Body of pancreas (tissue), 4 donors: ENCODE data around the gene BRD3.
"Not testable (repeated sequence)": the region's sequence is repeated elsewhere in the genome, so short reads cannot be mapped to it uniquely, and the experiment has no call there.

Experiments used
- CTCF ChIP-seq, 7 experiments: fragments of 450-650 bp in 4 of 7; fragments of 200-600 bp in 3 of 7; sonication (generic) in 3 of 7; IDR thresholded peaks; one replicate each; pipeline ENCODE4 v1.5.1; 2016 to 2019; ENCODE audit warnings: antibody characterized with exemption in 7 of 7
- POLR2A ChIP-seq, 3 donors: fragments of 450-650 bp; IDR thresholded peaks; one replicate each; pipeline ENCODE4 v1.6.1; 2016; ENCODE audit warnings: antibody characterized with exemption in 3 of 3, mild to moderate bottlenecking in 2 of 3

- not testable (repeated sequence) for TF ChIP-seq CTCF, POLR2A (IDR thresholded peaks at IDR 0.05)
Measured at GRCh38 chr9:133988771-133989170, 79.1 kb downstream of the BRD3 start.
